H9 (cell line): ENCODE results near the gene PPP2R3B. TPM values are rescaled to one million over a fixed set of nuclear protein-coding genes. Genes with fewer than 3 reads are reported as not detected.

Source experiments
- DNase-seq: peaks from one replicate; pipeline ENCODE4 v3.0.0-alpha.2; 2017
- H2AFZ ChIP-seq: one replicate; pipeline ENCODE4 v1.6.1; 2013; ENCODE audit warnings: mild to moderate bottlenecking, low read length, control low read depth, moderate library complexity
- H2AK5ac ChIP-seq: 2 replicates; pipeline ENCODE4 v1.6.1; 2013; ENCODE audit warnings: low read length, control low read depth, mixed read lengths; ENCODE audit not compliant: insufficient read length
- H2BK120ac ChIP-seq: one replicate; pipeline ENCODE4 v1.6.1; 2013; ENCODE audit warnings: low read depth, mild to moderate bottlenecking, low read length, control low read depth, inconsistent platforms; ENCODE audit not compliant: poor library complexity, severe bottlenecking
- H2BK12ac ChIP-seq: 2 replicates; pipeline ENCODE4 v1.6.1; 2013; ENCODE audit warnings: low read length, control low read depth, mixed read lengths, low read depth; ENCODE audit not compliant: insufficient read length
- H2BK15ac ChIP-seq: 2 replicates; pipeline ENCODE4 v1.6.1; 2013; ENCODE audit warnings: low read depth, low read length, control low read depth
- H2BK20ac ChIP-seq: one replicate; pipeline ENCODE4 v1.6.1; 2013; ENCODE audit warnings: low read depth, mild to moderate bottlenecking, low read length, control low read depth, inconsistent platforms; ENCODE audit not compliant: poor library complexity, severe bottlenecking
- H2BK5ac ChIP-seq: 2 replicates; pipeline ENCODE4 v1.6.1; 2013; ENCODE audit warnings: low read length, control low read depth, mixed read lengths; ENCODE audit not compliant: insufficient read length
- H3K14ac ChIP-seq: 2 replicates; pipeline ENCODE4 v1.6.1; 2013; ENCODE audit warnings: low read length, control low read depth; ENCODE audit not compliant: insufficient read depth
- H3K18ac ChIP-seq: 2 replicates; pipeline ENCODE4 v1.6.1; 2013; ENCODE audit warnings: low read depth, mild to moderate bottlenecking, mixed read lengths, low read length, control low read depth; ENCODE audit not compliant: insufficient read length
- H3K23ac ChIP-seq: 2 replicates; pipeline ENCODE4 v1.6.1; 2013; ENCODE audit warnings: low read length, control low read depth, mixed read lengths, low read depth; ENCODE audit not compliant: insufficient read length
- H3K23me2 ChIP-seq: 2 replicates; pipeline ENCODE4 v1.6.1; 2013; ENCODE audit warnings: low read depth, mild to moderate bottlenecking, mixed read lengths, low read length, control low read depth; ENCODE audit not compliant: insufficient read length, poor library complexity, severe bottlenecking
- H3K27ac ChIP-seq: 2 replicates; pipeline ENCODE4 v1.5.1; 2013; ENCODE audit warnings: low read length, control low read depth, mixed read lengths, low read depth; ENCODE audit not compliant: insufficient read length
- H3K27me3 ChIP-seq: 2 replicates; pipeline ENCODE4 v1.6.1; 2013; ENCODE audit warnings: low read length, control low read depth, inconsistent platforms; ENCODE audit not compliant: insufficient read depth
- H3K4ac ChIP-seq: 2 replicates; pipeline ENCODE4 v1.6.1; 2013; ENCODE audit warnings: low read depth, mild to moderate bottlenecking, control low read depth, inconsistent platforms, low read length, moderate library complexity
- H3K4me1 ChIP-seq: 2 replicates; pipeline ENCODE4 v1.6.1; 2013; ENCODE audit warnings: low read length, control low read depth, inconsistent platforms; ENCODE audit not compliant: insufficient read depth
- H3K4me2 ChIP-seq: 2 replicates; pipeline ENCODE4 v1.6.1; 2013; ENCODE audit warnings: low read length, control low read depth, mixed read lengths; ENCODE audit not compliant: insufficient read length, insufficient read depth
- H3K56ac ChIP-seq: 2 replicates; pipeline ENCODE4 v1.6.1; 2013; ENCODE audit warnings: low read depth, mild to moderate bottlenecking, mixed read lengths, low read length, control low read depth; ENCODE audit not compliant: insufficient read length
- H3K79me1 ChIP-seq: 2 replicates; pipeline ENCODE4 v1.6.1; 2013; ENCODE audit warnings: low read depth, mild to moderate bottlenecking, moderate library complexity, low read length, control low read depth, inconsistent platforms; ENCODE audit not compliant: insufficient read depth, poor library complexity, severe bottlenecking
- H3K79me2 ChIP-seq: 2 replicates; pipeline ENCODE4 v1.6.1; 2013; ENCODE audit warnings: low read length, control low read depth, inconsistent platforms; ENCODE audit not compliant: insufficient read depth
- H3K9ac ChIP-seq: 2 replicates; pipeline ENCODE4 v1.6.1; 2013; ENCODE audit warnings: low read length, control low read depth, mixed read lengths; ENCODE audit not compliant: insufficient read length; ENCODE audit errors: extremely low read depth
- H3K9me3 ChIP-seq: one replicate; pipeline ENCODE4 v1.6.1; 2013; ENCODE audit warnings: low read depth, low read length, inconsistent platforms; ENCODE audit not compliant: control insufficient read depth
- H3T11ph ChIP-seq: one replicate; pipeline ENCODE4 v1.6.1; 2013; ENCODE audit warnings: mild to moderate bottlenecking, low read length, control low read depth, inconsistent platforms
- H4K20me1 ChIP-seq: one replicate; pipeline ENCODE4 v1.6.1; 2013; ENCODE audit not compliant: control insufficient read depth, insufficient read length, insufficient read depth
- H4K5ac ChIP-seq: 2 replicates; pipeline ENCODE4 v1.6.1; 2013; ENCODE audit warnings: low read depth, mild to moderate bottlenecking, mixed read lengths, low read length, control low read depth; ENCODE audit not compliant: insufficient read length
- H4K8ac ChIP-seq: replicated peaks from 2 replicates; pipeline ENCODE4 v1.6.1; 2013; ENCODE audit warnings: low read length, control low read depth, mixed read lengths, low read depth; ENCODE audit not compliant: insufficient read length
- H4K91ac ChIP-seq: 2 replicates; pipeline ENCODE4 v1.6.1; 2013; ENCODE audit warnings: low read depth, mild to moderate bottlenecking, moderate library complexity, mixed read lengths, low read length, control low read depth; ENCODE audit not compliant: insufficient read length
- H3K27ac Mint-ChIP-seq, 3 experiments: 2 replicates in 2 of 3; 3 replicates in 1 of 3; pipeline ENCODE4 v1.8.0; 2020 to 2021; ENCODE audit warnings: mixed read lengths in 3 of 3, mild to moderate bottlenecking in 1 of 3, moderate library complexity in 1 of 3
- H3K27me3 Mint-ChIP-seq: 2 replicates; pipeline ENCODE4 v1.8.0; 2021; ENCODE audit warnings: low read depth, mild to moderate bottlenecking, moderate library complexity, mixed read lengths
- H3K36me3 Mint-ChIP-seq, 3 experiments: 2 replicates in 2 of 3; 3 replicates in 1 of 3; pipeline ENCODE4 v1.8.0; 2020 to 2021; ENCODE audit warnings: low read depth in 3 of 3, mixed read lengths in 3 of 3; ENCODE audit not compliant: insufficient read depth in 1 of 3
- H3K4me1 Mint-ChIP-seq, 2 experiments: 2 replicates each; pipeline ENCODE4 v1.8.0; 2020; ENCODE audit warnings: mixed read lengths in 2 of 2
- H3K4me3 Mint-ChIP-seq, 2 experiments: 2 replicates in 1 of 2; 3 replicates in 1 of 2; pipeline ENCODE4 v1.8.0; 2020 to 2021; ENCODE audit warnings: mild to moderate bottlenecking in 2 of 2, mixed read lengths in 2 of 2, moderate library complexity in 1 of 2
- H3K9me3 Mint-ChIP-seq, 2 experiments: 2 replicates in 1 of 2; 3 replicates in 1 of 2; pipeline ENCODE4 v1.8.0; 2020; ENCODE audit warnings: mild to moderate bottlenecking in 2 of 2, mixed read lengths in 2 of 2, moderate library complexity in 1 of 2
- CTCF ChIP-seq: fragments of 200-600 bp; sonication (generic); conservative IDR thresholded peaks from 3 replicates; pipeline ENCODE4 v1.8.0; 2021; ENCODE audit warnings: antibody characterized with exemption, mild to moderate bottlenecking
- WGBS: extraction: QIAGEN DNeasy Blood & Tissue Kit; methylation state at CpG from one replicate; pipeline ENCODE4 v1.1.7; 2013; ENCODE audit warnings: missing lambda C conversion rate, low lambda C conversion rate, mixed read lengths; ENCODE audit not compliant: insufficient read length; ENCODE audit errors: extremely low coverage; 5-methylcytosine and 5-hydroxymethylcytosine counted together
- total RNA-seq: library from RNA; stranded (reverse); gene quantifications from 2 replicates; pipeline ENCODE4 v1.2.1, GENCODE V29; 2021

The PPP2R3B gene
- total RNA-seq, 1 experiment from 2014 or later, result 72.1 TPM

- Histone ChIP-seq H3T11ph (no peak overlapping the region), H4K8ac (no peak overlapping the region), H2BK12ac (no peak overlapping the region), H3K4me2 (no peak overlapping the region), H2AFZ (no peak overlapping the region), H3K23ac (no peak overlapping the region), H2AK5ac (no peak overlapping the region), H3K9me3 (no peaks in the 10 kb centered on the region), H4K5ac (no peak overlapping the region), H2BK15ac (no peak overlapping the region), H4K20me1 (no peaks in the 10 kb centered on the region), H3K18ac (no peak overlapping the region), H2BK20ac (no peak overlapping the region), H3K79me2 (no peaks in the 10 kb centered on the region), H3K4ac (no peak overlapping the region), H4K91ac (no peak overlapping the region), H3K79me1 (no peaks in the 10 kb centered on the region), H3K27me3 (no peaks in the 10 kb centered on the region), H3K56ac (no peak overlapping the region), H3K27ac (no peak overlapping the region), H2BK120ac (no peak overlapping the region), H3K23me2 (no peaks in the 10 kb centered on the region), H3K4me1 (no peaks in the 10 kb centered on the region), H2BK5ac (no peak overlapping the region), H3K9ac (no peak overlapping the region), H3K14ac (no peak overlapping the region)
- Mint-ChIP-seq H3K9me3 (peaks cover 11 to 12% of the 10 kb centered on the region in 2 experiments), H3K27me3 (peaks cover 5% of the 10 kb centered on the region), H3K36me3 (peaks cover 2 to 13% (median 2%) of the 10 kb centered on the region in 3 experiments; a peak in 4 of 7 replicates), H3K27ac (no peak overlapping the region; a peak in 1 of 7 replicates), H3K4me1 (peaks cover 0 to 10% of the 10 kb centered on the region in 2 experiments; a peak in 2 of 4 replicates), H3K4me3 (no peak overlapping the region)
- no CpG with 5 or more reads among the region's 23 CpGs for WGBS
- TF ChIP-seq CTCF, result no peak
- DNase-seq, result no peak
Measured at GRCh38 chrX:329291-329910, 57.3 kb downstream of the PPP2R3B start.
